ENCODE data around the gene XYLT1.

- no peak for TF ChIP-seq POLR2A (IDR thresholded peaks at IDR 0.05; ENCODE audit: low read depth, low read length)
- no peak for TF ChIP-seq EGR1 (IDR thresholded peaks at IDR 0.05; ENCODE audit: borderline replicate concordance in 1 of 2, low read depth in 2 of 2, low read length in 2 of 2)
- TF ChIP-seq REST (IDR thresholded peaks at IDR 0.05; ENCODE audit: low read depth, low read length): no peak
- no peak for TF ChIP-seq NKRF (conservative IDR thresholded peaks at IDR 0.05)
- TF ChIP-seq BCLAF1 (IDR thresholded peaks at IDR 0.05): no peak
- no peak for TF ChIP-seq TCF12 (IDR thresholded peaks at IDR 0.05; ENCODE audit: low read depth, low read length)
- TF ChIP-seq JUNB (IDR thresholded peaks at IDR 0.05): no peak
- no peak for TF ChIP-seq EZH2 (IDR thresholded peaks at IDR 0.05; ENCODE audit: borderline replicate concordance, control insufficient read depth, low read depth, low read length)
- TF ChIP-seq CTCF (IDR thresholded peaks at IDR 0.05 in 2 of 3, conservative IDR thresholded peaks at IDR 0.05 in 1 of 3; ENCODE audit: control insufficient read depth in 2 of 3, extremely low read depth in 1 of 3, insufficient read depth in 1 of 3, low read depth in 3 of 3, low read length in 3 of 3): no peak
- no peak for TF ChIP-seq CEBPB (IDR thresholded peaks at IDR 0.05; ENCODE audit: borderline replicate concordance in 1 of 2, low read depth in 2 of 2, low read length in 2 of 2)
- TF ChIP-seq BHLHE40 (IDR thresholded peaks at IDR 0.05; ENCODE audit: borderline replicate concordance in 1 of 2, low read depth in 2 of 2, low read length in 1 of 2): no peak
These were observed 238.8 kb downstream of the XYLT1 start for GRCh38 chr16:17231972-17232371.

All from GM12878 (cell line).